HG02981 (cell line): Measurements from ENCODE around the gene SLC7A4.
A peak's percentile ranks its signal among the peaks of the same experiment; 100 is the strongest.
"Not testable (repeated sequence)": the region's sequence is repeated elsewhere in the genome, so short reads cannot be mapped to it uniquely, and the experiment has no call there.

Experiments
- ATAC-seq: cut with Tn5 transposase; IDR thresholded peaks from one replicate; pipeline ENCODE4 v1.9.1; 2021; ENCODE audit warnings: mild to moderate bottlenecking, moderate library complexity; ENCODE audit not compliant: unreplicated experiment

SLC7A4 gene

DNA sequence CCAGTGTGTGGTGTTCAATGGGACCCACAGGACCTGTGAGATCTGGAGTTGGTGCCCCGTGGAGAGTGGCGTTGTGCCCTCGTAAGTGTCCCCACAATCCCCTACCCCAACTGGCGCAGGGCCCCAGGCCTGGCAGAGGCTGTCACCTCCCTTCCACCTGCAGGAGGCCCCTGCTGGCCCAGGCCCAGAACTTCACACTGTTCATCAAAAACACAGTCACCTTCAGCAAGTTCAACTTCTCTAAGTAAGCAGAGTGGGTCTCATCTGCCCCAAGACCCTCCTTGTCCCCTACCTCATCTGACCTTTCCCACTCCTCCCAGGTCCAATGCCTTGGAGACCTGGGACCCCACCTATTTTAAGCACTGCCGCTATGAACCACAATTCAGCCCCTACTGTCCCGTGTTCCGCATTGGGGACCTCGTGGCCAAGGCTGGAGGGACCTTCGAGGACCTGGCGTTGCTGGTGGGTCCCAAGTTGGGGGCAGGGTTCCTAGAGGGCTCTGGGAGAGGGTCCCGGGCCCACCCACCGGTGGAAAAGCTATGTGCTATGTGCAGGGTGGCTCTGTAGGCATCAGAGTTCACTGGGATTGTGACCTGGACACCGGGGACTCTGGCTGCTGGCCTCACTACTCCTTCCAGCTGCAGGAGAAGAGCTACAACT lies 9.3 kb downstream of the SLC7A4 start:
- ATAC-seq, result no peak

DNA sequence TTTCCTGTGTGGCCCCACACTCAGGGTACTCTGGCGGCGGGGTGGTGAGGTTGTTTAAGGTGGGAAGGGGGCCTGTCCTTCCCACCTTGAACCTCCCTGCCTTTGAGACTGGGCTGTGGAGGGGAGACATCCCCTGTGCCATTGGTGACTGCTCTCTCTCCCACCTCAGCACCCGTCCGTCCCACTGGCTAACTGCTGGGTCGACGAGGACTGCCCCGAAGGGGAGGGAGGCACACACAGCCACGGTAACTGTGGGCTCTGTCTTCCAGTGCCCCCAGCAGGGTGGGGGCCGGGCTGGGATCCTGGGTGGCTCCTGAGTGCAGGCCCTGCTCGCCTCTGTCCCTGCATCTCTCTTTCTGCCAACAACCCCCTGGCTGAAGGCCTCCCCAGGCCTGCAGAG lies 9.9 kb downstream of the SLC7A4 start:
- ATAC-seq, result no peak

DNA sequence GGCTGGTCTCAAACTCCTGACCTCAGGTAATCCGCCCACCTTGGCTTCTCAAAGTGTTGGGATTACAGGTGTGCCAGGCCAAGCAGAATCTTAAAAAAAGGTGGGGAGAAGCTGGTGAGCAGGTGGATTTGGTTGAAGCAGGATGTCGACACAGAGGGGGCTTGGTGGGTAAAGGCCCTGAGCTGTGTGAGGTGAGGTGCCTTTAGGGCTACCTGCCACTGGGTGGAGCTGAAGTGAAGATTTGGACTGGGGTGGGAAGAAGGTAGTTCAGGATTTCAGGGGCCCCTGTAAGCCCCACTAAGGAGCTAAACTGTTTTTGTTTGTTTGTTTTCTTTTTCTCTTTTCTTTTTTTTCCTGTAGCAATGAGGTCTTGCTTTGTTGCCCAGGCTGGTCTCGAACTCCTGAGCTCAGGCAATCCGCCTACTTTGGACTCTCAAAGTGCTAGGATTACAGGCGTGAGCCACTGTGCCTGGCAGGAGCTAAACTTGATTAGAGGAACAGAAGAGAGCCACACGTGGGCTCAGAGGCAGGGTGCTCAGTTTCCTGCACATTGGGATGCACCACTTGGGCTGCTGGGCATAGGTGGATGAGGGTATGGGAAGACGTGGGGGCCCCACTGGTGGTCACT lies 11.4 kb downstream of the SLC7A4 start:
- ATAC-seq, result no peak

DNA sequence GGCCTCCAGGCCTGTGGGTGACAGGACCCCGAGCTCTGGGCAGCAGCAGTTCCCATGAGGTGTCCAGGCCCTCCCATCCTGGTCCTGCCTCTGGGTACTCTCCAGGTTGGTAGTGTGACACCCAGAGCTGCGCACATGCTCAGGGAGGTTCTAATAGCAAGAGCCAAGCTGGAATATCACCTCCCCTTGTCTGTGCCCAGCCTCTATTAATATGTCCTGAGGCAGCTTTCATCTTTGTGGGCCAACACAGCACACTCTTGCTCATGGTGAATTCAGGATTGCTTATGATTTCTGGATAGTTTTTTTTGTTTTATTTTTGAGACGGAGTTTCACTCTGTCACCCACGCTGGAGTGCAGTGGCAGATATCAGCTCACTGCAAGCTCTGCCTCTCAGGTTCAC lies 14.0 kb downstream of the SLC7A4 start:
- ATAC-seq, result no peak

DNA sequence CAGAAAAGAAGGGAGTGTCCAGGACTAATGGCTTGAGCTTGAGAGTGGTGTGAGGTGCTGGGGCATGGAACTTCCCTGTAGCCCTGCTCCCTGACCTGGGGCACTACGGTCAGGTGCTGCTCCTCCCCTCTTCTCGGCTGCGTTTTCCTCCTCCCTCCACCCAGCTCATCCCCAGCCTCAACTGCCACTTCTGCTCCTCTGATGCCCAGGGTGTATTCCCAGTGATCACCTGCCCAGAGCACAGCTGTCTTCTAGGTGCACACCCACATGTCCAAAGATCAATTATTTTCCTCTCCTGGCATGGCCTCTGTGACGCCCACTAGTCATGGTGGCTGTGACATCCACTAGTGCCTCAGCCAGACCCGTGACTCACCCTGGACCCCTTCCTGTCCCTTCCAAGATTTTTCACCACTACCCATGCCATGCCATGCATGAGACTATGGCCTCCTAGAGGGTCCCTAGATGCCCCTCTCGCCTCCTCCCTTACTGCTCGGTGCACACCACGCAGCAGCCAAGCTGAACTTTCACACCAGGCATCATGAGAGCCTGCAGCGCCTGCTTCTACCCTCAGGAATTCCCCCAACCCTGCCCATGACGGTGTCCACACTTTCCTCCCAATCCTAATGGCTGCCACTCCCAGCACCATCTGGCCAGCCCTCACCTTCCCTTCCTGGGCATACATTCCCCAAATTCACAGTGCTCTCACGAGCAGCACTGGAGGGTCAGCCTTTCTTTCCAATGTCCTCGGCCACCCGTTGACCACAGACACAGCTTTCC lies 15.5 kb downstream of the SLC7A4 start:
- no peak for ATAC-seq

DNA sequence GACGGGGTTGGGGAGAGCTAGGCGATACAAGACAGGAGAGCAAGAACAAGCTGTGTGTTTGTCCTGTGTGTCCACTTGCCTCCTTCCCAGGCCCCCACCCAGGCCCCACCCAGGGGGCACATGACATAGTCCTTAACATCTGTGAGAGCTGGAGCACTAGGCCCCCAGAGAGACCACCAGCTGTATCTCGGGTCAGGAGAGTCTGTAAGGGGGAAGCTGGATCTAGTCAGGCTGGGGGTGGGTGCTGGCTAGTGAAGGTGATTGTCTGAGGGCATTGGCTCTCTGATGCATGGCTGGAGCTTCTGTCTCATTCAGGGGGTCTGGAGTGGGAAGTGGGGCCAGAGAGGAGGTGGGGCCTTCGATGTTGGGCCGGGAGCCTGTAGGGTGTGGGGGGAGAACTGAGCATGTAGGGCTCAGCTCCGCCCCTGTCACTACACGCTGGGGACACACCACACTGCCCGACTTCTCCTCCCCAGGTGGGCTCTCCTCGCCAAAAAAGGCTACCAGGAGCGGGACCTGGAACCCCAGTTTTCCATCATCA lies 16.8 kb downstream of the SLC7A4 start:
- ATAC-seq, result no peak

DNA sequence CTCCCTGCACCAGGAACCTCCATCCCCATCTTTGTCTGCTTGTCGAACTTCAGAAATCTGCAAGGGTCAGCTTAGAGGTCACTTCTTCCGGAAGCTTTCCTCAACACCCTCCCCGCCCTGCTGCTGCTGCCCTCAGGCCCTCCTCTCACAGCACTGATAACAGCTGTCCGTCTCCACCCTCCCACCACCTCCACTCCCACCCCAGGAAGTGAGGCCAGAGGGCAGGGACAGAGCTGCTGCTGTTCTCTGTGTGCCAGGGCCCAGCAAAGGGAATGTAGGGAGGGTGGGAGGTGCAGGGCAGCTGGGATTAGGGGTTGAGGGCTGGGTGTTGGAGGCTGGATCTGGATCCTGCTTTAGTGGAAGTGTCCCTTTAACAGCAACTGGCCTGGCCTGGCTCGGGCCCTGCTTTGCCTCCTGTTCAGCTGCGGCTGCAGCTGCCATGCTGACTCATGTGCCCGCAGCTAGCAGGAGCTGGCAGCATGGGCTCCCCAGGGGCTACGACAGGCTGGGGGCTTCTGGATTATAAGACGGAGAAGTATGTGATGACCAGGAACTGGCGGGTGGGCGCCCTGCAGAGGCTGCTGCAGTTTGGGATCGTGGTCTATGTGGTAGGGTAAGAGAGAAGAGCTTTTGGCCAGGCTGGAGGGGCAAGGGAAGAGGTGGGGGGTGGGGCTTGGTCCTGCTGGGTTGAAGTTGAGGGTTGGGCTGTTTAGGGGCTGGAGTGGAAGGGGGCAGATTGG lies 17.5 kb downstream of the SLC7A4 start, which contains the start of gene P2RX6:
TSS of gene P2RX6 (plus strand) at position 440 of the 740 bp plus-strand sequence. CDS start at position 450, 10 bp downstream.
- no peak for ATAC-seq

DNA sequence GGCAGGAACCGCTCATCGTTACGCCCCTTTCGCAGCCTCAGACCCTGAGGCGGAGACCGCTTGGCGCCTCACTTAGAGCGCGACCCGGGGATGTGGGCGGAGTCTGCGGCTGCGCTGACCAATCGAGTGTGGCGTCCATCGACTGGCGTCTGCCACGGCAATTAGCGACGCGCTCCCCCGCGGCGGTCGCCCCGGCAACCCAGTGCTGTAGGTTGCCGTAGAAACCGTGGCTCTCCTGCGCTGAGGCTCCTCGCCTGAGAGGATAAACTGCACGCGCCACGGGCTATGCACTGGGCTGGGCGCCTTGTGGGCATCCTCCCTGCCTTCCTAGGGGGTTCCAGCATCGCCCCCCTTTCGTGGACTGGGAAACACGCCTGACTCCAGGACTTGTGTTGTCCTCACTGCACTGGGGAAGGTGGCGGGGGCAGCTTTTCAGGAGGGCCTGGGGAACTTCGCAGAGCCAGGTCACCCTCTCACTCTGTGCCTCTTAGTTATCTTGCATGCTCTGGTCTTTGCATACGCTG lies 18.1 kb downstream of the SLC7A4 start:
- ATAC-seq, result peak; percentile 81

DNA sequence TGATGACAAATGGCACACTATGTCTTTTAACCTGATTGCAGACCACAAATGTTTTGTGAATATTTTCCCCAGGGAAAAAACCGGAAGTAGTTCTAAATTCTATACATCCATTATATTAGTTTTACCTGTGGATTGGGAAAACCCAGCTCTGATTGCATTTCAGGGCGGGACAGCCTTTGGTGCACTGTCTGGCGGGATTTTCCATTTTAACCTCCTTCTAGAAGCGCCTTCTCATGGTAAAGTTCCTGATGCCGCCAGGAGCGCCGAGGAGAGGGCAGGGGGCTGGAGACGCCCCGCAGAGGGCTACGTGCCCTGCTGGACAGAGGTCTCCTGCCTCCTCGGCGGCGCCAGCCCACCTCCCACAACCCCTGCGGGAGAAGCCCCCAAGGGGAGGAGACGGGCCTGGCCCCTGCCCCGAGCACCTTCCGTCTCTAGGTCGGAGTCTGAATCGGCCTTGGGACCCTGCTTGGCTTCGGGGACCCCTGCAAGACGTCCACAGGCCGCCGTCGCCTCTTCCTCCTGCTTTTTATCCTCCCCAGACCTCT lies 18.6 kb downstream of the SLC7A4 start:
- no peak for ATAC-seq

DNA sequence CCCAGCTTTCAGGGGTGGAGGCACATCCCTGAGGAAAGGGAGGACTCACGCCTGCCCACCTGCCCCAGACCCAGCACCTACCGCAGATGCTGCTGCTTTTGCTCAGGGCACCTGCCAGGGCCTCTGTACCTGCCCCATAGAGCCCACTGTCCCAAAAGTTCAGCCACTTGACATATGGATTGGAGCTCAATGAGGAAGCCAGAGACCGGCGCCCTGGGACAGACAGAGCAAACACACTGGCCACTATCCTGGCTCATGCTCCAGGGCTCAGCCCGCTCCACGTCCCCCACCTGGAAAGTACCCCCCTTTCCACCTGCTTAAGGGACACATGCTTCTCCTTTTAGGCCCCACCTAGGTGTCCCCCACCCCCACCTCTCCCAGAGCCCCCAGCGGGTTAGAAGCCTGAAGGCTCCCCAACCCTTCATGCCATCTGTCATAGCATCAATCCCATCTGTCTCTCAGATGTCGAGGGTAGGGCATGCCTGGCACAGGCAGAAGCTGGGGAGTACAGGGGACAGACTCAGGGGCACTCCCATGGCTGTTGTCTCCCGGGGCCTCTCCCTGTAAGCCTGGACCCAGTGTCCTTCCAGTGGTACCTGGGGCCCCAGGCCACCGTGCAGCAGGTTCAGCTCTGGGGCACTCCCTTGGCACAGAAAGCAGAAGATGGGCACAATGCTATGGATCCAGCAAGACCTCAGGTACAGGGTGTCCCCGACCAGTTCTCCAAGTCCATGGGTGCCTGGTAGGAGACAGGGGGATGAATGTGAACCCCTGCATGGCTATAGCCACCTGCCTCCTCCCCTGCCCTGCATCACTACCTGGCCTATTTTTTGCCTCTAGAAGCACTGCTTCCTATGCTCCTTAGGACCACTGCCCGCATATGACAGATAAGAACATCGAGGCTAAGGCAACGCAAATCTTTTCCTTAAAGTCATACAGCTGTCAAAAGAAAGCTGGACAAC lies 19.6 kb downstream of the SLC7A4 start:
- ATAC-seq, result no peak

DNA sequence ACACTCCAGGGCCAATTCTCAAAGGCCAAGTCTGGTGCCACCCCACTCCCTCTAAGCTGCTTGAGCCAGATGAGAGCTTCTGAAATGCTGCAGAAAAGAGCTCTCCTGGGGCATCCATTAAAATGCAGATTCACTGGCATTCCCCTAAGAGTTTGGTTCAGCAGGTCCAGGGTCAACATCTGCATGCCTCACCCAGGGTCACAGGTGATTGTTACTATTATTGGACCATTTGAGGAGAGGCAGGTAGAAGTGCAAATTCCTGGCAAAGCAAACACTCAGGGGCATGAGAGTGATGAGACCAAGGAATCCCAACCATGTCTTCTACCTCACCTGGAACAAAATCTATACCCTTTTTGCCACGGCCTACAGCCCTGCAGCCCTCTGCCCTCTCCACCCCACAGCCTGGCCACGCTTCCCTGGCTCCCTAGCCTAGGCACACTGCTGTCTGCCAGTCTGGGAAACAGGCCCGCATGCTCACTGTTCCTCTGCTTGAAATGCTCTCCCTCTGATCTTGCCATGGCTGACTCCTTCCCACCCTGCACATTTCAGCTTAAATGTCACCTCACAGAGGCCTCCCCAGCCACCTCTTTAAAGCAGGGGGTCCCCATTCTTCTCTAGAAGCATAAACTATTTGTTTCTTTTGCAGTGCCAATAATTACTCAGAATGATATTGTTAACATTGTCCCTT lies 21.8 kb downstream of the SLC7A4 start:
- ATAC-seq, result no peak

DNA sequence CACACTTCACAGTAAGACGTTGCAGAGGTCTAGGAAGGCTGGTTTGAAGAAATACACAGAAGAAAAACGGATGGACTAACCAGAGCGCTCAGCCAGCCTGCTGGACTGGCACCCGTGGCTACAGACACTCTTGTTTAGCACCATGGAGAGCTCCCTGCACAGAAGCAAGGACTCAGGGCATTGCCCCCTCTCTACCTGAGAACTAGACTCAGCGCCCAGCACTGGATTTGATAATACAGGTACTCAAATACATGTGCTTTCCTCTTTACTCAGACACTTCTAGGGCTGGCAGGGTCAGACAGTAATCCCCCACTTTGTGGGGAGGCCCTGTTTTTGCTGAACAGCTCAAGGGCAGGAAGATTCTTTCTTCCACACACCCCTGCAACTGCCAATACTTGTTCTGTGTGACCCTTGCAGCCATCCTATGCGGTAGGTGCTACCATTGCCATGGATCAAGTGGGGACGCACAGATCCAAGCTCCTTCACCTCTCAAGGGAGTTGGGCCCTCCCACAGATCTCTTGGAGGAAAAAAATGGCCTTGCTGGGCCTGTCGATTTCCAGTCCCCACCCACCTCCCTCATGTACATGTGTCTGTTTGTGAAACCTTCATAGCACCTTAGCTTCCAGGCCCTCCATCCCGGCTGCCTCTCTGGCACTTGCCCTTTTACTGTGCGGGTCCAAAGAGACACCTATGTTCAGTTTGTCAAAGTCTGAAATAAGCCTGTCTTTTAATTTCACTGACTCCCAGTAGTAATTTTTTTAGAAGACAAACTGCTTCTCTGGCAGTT lies 22.5 kb downstream of the SLC7A4 start:
- no peak for ATAC-seq

DNA sequence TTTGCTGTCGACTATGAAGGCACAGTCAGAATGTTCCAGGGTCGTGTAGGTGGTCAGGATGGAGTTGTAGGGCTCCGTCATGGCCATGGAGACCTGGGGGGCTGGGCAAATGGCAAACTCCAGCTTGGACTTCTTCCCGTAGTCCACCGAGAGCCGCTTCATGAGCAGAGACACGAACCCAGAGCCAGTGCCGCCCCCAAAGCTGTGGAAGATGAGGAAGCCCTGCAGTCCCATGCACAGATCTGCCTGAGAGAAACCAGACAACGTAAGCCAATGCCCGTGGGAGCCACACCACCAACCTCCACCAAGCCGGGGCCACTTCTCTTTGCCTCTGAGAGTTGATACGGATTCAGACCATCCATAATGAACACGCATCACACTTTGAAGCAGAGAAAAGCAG lies 23.2 kb downstream of the SLC7A4 start:
- ATAC-seq, result not testable (repeated sequence)

DNA sequence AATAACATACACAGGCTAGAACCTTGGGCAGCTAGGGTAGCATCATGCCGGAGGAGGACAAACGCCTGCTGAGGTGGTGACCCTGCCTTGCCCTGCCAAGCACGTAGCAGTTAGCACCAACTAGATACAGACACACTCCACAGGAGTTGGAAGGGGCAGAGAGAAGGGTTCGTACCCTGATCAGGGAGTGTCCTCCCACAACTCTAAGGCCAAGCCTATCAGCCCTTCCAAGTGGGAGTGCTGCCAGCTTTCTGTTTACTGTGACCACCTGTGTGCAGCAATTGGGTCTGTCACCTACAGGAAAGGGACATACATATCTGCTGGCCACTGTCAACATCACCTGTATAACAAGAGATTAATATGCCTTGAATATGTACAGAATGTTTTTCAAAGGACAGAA lies 28.6 kb downstream of the SLC7A4 start:
- ATAC-seq, result no peak

DNA sequence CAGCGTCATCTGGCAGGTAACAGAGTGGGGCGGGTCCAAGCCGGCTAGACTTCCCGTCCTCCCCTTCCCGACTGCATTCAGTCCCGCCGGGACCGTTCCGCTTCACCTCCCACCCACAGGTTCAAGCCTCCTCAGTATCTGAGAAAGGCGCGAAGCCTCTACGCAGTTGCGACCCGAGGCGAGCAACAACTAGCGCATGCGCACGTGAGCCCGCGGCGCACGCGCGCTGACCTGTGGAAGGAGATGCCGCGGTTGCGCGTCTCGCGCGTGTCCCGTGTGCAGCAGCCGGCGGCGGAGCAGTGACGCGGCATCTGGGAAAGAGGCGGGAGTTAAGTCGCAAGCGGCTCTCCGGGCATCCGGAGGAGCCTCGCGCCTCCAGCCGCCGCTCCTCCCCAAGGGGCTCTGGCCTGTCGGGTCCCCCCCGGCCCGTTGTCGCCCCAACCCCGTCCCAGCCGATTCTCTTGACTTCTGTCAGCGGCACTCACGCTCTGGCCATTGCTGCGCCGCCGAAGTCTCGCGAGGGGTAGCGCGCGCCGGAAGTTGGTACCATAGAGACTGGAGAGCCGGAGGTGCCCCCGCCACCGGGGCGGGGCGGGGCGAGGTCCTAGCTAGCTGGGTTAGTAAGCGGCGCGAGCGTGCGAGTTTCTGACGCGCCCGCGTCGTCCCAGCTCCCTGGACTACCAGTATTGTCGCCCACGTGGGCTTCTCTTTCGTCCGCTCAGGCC lies 30.6 kb downstream of the SLC7A4 start, which contains the start of gene THAP7:
TSS of gene THAP7 (minus strand) at position 518 of the 725 bp plus-strand sequence. CDS start at position 311, 207 bp downstream.
- ATAC-seq, result peak; percentile 88

DNA sequence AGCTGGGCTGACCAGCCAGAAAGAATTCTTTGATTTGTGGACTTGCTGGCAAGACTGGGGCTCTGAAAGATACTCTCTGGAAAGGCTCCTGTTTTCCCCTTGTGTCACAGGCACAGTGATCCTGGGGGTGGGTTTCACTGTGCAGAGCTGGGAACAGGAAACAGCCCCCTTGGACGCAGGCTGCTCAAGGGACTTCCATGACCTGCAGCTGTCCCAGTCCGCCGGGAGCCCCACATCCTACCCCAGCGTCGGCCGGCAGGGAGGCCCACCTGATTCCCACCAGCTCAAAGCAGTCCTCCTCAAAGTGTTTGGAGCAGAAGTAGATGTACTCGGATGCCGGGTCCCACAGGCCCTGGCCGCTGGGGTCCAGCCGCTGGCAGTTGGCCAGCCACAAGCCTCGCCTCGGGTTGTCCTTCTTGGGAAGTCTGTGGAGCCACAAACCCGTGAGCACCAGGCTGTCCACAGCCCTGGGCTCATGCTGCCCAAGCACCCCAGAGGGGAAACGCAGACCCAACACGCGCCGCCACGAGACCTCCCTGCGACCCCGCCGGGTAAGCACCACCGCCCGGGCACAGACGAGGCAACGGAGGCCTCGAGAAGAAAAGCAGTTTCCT lies 31.3 kb downstream of the SLC7A4 start:
- peak; percentile 13 for ATAC-seq
